ENCODE measurements around the gene GPR31.
"Not testable (repeated sequence)": the region's sequence is repeated elsewhere in the genome, so short reads cannot be mapped to it uniquely, and the experiment has no call there.

Gene GPR31

DNA sequence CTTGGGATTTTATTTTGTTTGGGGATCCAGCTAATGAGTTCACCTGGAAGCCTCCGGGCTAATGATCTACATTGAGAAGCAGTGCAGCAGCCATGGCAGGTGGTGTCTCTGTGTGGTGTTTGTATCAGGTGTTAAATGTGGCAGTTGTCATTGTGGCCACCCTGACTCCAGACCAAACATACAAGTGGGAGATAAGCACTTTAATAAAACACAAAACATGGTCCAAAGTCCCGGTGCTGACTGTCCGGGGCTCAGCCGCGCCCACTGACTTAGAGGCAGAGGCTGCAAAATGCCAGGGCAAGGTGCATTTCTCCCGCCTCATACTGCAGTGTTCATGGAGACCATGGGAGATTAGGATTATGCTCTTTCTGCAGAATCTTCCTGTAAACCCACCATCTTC, 23.6 kb upstream of the GPR31 start:
- DNase-seq (ENCODE audit: extremely low spot score); POLR2A ChIA-PET; CTCF ChIA-PET: not testable (repeated sequence)

DNA sequence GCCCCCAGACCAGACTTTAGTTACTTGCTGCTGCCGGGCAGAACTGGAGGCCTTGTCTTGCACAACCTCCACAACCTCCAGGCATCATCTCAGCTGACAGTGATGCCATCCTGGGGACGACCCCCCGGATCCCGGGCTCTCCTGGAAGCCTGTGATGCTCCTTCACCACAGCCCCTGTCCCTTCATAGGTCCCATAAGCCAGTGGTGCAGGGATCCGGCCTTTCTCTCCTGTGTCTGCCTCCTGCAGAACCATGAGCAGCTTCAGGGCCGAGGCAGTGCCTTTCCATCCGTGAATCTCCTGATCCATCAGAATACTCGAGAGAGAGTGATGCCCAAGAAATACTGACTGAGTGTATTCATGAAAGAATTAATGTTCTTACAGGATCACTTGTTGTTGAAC, 22.3 kb upstream of the GPR31 start:
- CTCF ChIA-PET; DNase-seq (ENCODE audit: extremely low spot score); POLR2A ChIA-PET: not testable (repeated sequence)

DNA sequence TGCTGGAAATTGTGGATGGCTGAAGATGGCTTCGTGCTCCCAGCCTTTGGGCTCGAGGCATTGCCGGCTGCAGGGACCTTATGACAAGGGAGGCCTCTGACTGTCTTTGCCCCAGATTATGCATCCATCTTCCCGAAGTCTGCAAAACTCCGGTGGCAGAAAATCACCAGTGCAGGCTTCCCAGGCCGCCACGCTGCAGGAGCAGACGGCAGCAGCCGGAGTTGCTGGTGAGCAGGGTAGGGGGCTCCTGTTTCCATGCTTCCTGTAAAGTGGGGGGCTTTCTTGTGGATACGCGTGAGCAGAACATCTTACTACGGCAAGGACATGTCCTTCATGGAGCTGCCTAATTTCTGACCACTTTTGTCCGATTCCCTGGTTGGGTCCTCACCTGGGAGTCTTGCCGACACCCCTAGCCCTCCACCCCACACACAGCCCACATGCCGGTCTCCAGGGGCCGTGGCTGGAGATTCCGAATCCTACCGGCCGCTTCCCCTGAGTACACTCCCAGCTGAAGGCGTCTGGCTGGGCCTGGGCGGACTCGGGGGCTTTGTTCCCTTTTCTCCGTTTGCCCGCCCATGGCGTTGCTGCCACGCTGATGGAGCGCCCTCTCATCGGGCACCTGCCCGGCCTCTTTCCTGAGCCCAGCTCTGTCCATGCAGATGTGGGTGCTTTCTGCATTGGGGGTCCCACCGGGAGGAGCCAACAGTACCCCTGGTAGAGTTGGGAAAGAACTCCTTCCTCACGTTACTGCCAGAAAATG, 21.3 kb upstream of the GPR31 start:
- POLR2A ChIA-PET, CTCF ChIA-PET: not testable (repeated sequence)

DNA sequence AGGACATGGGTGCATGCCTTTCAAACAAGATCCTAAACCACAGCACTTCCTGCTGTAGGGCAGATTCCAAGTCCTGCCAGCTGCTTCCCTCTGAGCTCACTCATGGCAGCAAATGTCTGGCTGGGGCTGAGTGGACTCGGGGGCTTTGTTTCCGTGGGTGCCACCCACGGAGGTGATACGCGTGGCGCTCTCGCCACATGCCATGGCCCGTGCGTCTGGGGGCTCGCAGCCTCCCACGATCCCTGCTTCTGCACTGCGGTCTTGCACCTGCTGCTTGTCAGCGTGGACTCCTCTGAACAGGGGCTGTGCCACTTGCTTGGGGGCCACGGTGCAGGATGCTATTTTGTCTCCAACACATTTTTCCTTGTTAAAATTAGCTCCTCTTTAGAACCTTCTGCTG, 19.5 kb upstream of the GPR31 start:
- DNase-seq (ENCODE audit: extremely low spot score); POLR2A ChIA-PET: not testable (repeated sequence)
- CTCF ChIA-PET, result interaction anchor here (0.6 kb wide), 1 partner anchor 194 kb away, joined by 3 read pairs; no protein-coding TSS in a partner anchor

More for the DNA sequence above, 21.3 kb upstream of the GPR31 start:
- DNase-seq (ENCODE audit: extremely low spot score), result not testable (repeated sequence)

DNA sequence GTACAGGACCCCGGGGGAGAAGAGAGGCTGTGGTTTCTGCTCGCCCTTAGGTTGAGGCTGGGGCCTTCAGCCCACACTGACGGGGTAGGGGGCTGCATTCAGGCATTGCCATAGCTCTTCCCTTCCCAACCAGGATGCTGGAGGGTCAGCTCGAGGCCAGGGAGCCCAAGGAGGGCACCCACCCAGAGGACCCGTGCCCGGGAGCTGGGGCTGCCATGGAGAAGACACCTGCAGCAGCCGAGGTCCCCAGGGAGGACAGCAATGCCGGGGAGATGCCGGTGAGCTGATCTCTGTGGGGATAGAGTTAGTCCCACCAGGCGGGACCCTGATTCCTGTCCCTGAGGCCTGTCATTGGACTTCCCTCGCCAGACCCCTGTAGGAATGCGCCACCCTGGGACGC, 14.2 kb upstream of the GPR31 start:
- POLR2A ChIA-PET, CTCF ChIA-PET: not testable (repeated sequence)

DNA sequence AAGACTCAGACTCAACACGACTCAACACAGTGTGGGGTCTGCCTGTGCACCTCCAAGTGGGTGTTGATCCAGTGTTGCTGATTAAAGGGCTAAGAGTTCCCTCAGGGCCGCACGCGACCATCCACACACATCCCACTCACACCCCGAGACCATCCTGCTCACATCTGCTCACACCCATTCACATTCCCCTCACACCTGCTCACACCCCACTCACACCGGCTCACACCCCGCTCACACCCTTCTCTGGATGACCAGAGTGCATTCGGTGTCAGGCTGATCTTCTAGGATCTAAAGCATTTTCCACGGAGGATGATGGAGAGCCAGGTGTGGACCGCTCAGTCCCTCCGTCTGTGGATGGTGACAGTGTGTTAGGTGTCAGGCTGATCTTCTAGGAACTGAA, 13.5 kb upstream of the GPR31 start:
- CTCF ChIA-PET; POLR2A ChIA-PET; DNase-seq (ENCODE audit: extremely low spot score): not testable (repeated sequence)

More for the DNA sequence above, 14.2 kb upstream of the GPR31 start:
- not testable (repeated sequence) for DNase-seq (ENCODE audit: extremely low spot score)

DNA sequence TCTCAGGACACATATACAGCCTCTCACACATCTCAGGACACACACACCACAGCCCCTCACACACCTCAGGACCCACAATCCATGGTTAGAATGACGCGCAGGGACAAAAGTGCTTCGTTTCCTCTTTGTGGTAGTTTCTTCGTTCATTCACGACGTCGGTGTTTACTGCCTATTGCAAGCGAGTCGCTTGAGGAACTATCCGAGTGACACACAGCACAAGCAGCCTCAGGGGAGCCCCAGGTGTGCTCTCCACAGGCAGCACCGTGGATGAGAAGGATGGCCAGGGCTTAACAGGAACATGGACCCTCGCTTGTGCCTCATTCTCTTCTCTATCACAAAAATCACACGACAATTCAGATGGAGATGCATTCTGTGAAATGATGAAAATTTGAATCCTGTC, 12.1 kb upstream of the GPR31 start:
- CTCF ChIA-PET; DNase-seq (ENCODE audit: extremely low spot score); POLR2A ChIA-PET: not testable (repeated sequence)

DNA sequence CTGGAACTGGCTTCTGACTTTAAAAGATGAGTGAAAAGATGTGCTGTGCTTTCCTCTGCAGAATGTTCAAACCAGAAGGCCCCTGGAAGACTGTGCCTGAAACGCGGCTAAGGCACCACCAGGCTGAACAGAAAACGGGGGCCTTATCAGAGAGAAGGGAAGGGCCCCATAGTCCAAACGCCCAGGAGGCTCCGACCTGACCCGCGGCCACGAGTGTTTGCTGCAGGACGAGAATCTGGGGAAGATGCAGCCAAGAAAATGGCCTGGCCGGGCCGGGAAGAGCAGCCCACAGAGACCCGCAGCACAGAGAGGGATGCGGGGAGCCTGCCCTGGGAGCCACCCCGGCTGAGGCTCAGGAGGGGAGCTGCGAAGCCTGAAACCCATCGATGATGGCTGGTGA, 10.5 kb upstream of the GPR31 start:
- DNase-seq (ENCODE audit: extremely low spot score); CTCF ChIA-PET; POLR2A ChIA-PET: not testable (repeated sequence)

DNA sequence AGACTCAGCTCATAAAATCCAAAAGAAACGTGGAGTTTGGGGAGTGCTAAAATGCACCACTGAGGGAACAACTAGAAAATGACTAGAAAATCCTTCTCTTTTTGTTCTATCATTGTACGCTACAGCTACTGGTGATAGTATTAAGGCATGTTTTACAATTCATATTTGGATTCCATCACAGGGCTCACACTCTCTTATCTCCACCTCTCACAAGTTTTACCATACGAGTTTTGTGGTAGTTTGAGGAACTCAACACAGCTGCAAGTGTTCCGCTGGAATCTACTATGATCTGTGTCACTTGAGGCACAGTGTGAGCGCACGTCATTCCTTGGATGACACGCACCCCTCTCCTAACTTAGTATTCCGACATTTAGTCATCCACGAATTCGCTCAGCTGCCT, 9.9 kb upstream of the GPR31 start:
- POLR2A ChIA-PET; CTCF ChIA-PET; DNase-seq (ENCODE audit: extremely low spot score): not testable (repeated sequence)

DNA sequence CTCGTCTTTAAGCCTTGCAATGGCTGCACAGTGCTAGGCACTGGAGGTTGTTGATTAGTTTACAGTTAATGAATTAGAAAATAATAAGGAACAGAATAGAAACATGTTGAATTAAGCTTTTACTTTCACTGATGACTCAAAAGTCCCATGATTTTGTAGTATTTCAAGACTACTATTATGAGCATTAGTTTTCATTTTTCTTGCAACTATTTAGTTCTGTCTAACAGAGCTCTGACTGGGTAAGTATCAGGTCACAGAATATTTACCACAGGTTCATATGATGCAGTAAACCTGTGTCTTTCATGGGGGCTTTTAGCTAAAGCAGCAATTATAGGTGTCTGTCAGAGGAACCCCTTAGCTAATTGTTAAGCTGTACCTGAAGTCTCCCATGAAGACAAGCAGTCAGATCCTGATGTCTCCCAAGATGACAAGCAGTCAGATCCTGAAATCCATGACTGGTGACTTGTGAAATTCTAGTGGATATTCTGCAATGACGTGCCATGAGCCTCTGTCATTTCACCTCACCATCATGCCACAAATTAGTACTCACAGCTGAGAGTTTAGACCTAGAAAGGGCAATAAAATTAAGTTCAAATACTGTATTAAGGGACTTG, 8.2 kb upstream of the GPR31 start:
- ChIA-PET POLR2A (no interaction called here), CTCF (interaction anchor here (1.4 kb wide), 1 partner anchor 185 kb away, joined by 5 read pairs; no protein-coding TSS in a partner anchor)
- DNase-seq (ENCODE audit: extremely low spot score), result no peak
- TF ChIP-seq TARDBP (IDR thresholded peaks at IDR 0.05), result no peak
- TF ChIP-seq HDGF (IDR thresholded peaks at IDR 0.05; ENCODE audit: borderline replicate concordance), result no peak

DNA sequence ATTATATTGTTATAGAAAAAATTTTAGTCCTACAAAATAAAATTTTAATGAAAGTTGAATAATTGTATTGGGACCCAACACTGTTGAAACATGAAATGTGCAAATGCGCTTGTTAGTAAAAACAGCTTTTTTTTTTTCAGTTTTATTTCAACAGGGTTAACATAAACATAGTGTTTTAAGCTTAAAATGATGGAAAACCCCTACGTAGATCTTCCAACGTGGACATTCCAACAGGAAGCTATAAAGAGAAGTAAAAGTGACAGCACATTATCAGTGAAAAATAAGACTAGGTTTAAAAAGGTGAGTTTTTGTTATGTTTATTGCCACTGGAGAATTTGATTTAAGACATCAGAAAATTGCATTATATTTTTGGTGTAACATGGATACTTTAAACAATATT, 6.5 kb upstream of the GPR31 start:
- CTCF ChIA-PET, result interaction anchor here (0.7 kb wide), 1 partner anchor 367 kb away, joined by 3 read pairs; no protein-coding TSS in a partner anchor
- POLR2A ChIA-PET, result no interaction called here
- no peak for TF ChIP-seq CTBP1 (IDR thresholded peaks at IDR 0.05; ENCODE audit: borderline replicate concordance)
- TF ChIP-seq LEF1 (IDR thresholded peaks at IDR 0.05; ENCODE audit: borderline replicate concordance), result no peak
- TF ChIP-seq FOXA1 (IDR thresholded peaks at IDR 0.05), result no peak
- TF ChIP-seq, protein P1, sequence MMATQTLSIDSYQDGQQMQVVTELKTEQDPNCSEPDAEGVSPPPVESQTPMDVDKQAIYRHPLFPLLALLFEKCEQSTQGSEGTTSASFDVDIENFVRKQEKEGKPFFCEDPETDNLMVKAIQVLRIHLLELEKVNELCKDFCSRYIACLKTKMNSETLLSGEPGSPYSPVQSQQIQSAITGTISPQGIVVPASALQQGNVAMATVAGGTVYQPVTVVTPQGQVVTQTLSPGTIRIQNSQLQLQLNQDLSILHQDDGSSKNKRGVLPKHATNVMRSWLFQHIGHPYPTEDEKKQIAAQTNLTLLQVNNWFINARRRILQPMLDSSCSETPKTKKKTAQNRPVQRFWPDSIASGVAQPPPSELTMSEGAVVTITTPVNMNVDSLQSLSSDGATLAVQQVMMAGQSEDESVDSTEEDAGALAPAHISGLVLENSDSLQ (IDR thresholded peaks at IDR 0.05), result no peak
- no peak for TF ChIP-seq FOXK2 (IDR thresholded peaks at IDR 0.05)
- no peak for TF ChIP-seq SP1 (IDR thresholded peaks at IDR 0.05)
- TF ChIP-seq ELF4 (IDR thresholded peaks at IDR 0.05), result no peak
- TF ChIP-seq FOXM1 (IDR thresholded peaks at IDR 0.05; ENCODE audit: borderline replicate concordance), result no peak
- no peak for TF ChIP-seq ZNF384 (IDR thresholded peaks at IDR 0.05)
- TF ChIP-seq L3MBTL2 (conservative IDR thresholded peaks at IDR 0.05), result no peak

More for the DNA sequence above, 6.5 kb upstream of the GPR31 start:
- no peak for DNase-seq (ENCODE audit: extremely low spot score)

Measured in HEK293T (cell line).